Hepatocyte (in vitro differentiated cells): ENCODE measurements around the gene FIBCD1. TPM values are rescaled to one million over a fixed set of nuclear protein-coding genes. Genes with fewer than 3 reads are reported as not detected.

ENCODE experiments used
- DNase-seq: peaks from one replicate; pipeline ENCODE4 v3.0.0-alpha.2; 2016; ENCODE audit warnings: low spot score
- H2AFZ ChIP-seq: fragments of 200-600 bp; sonication (generic); 2 replicates; pipeline ENCODE4 v1.6.0; 2016; ENCODE audit warnings: antibody characterized with exemption, mild to moderate bottlenecking
- H3K27ac ChIP-seq: fragments of 200-600 bp; sonication (generic); 2 replicates; pipeline ENCODE4 v1.5.1; 2016; ENCODE audit warnings: mild to moderate bottlenecking
- H3K27me3 ChIP-seq: fragments of 200-600 bp; sonication (generic); 2 replicates; pipeline ENCODE4 v1.6.1; 2016
- H3K36me3 ChIP-seq: fragments of 200-600 bp; sonication (generic); replicated peaks from 2 replicates; pipeline ENCODE4 v1.5.1; 2016; ENCODE audit warnings: low read depth; ENCODE audit not compliant: insufficient read depth
- H3K4me1 ChIP-seq: fragments of 200-600 bp; sonication (generic); 2 replicates; pipeline ENCODE4 v1.5.1; 2016; ENCODE audit warnings: mild to moderate bottlenecking, moderate library complexity; ENCODE audit not compliant: insufficient read depth
- H3K4me2 ChIP-seq: fragments of 200-600 bp; sonication (generic); 2 replicates; pipeline ENCODE4 v1.6.0; 2016
- H3K4me3 ChIP-seq: fragments of 200-600 bp; sonication (generic); 2 replicates; pipeline ENCODE4 v1.5.1; 2016; ENCODE audit warnings: mild to moderate bottlenecking
- H3K79me2 ChIP-seq: fragments of 200-600 bp; sonication (generic); 2 replicates; pipeline ENCODE4 v1.6.0; 2017; ENCODE audit warnings: mild to moderate bottlenecking
- H3K9me2 ChIP-seq: fragments of 200-600 bp; sonication (generic); replicated peaks from 2 replicates; pipeline ENCODE4 v1.6.0; 2017; ENCODE audit warnings: mild to moderate bottlenecking; ENCODE audit not compliant: insufficient read depth
- H3K9me3 ChIP-seq: fragments of 200-600 bp; sonication (generic); 2 replicates; pipeline ENCODE4 v1.5.1; 2016; ENCODE audit warnings: low read depth, mild to moderate bottlenecking
- H4K20me1 ChIP-seq: fragments of 200-600 bp; sonication (generic); 2 replicates; pipeline ENCODE4 v1.6.0; 2016; ENCODE audit warnings: mild to moderate bottlenecking; ENCODE audit not compliant: insufficient read depth, poor library complexity, severe bottlenecking
- CTCF ChIP-seq: fragments of 200-600 bp; sonication (generic); IDR thresholded peaks from 2 replicates; pipeline ENCODE4 v1.5.1; 2016; ENCODE audit warnings: antibody characterized with exemption, mild to moderate bottlenecking; ENCODE audit not compliant: poor library complexity
- EZH2 ChIP-seq: fragments of 200-600 bp; sonication (generic); IDR thresholded peaks from 2 replicates; pipeline ENCODE4 v1.6.1; 2016; ENCODE audit warnings: antibody characterized with exemption, mild to moderate bottlenecking, borderline replicate concordance
- EZH2phosphoT487 ChIP-seq: fragments of 200-600 bp; sonication (generic); IDR thresholded peaks from one replicate; pipeline ENCODE4 v1.6.1; 2018; ENCODE audit warnings: antibody characterized with exemption, mild to moderate bottlenecking, low read depth, moderate library complexity; ENCODE audit not compliant: unreplicated experiment, severe bottlenecking
- WGBS: methylation state at CpG from one replicate; pipeline ENCODE4 v1.1.6; 2016; ENCODE audit warnings: low lambda C conversion rate; ENCODE audit errors: missing lambda C conversion rate; 5-methylcytosine and 5-hydroxymethylcytosine counted together
- polyA plus RNA-seq: library from polyadenylated mRNA; unstranded; fragments of >200 nt; fragmentation: Nextera tagmentation; extraction: Ambion mirVana; gene quantifications from 2 replicates; pipeline ENCODE4 v1.2.1, GENCODE V29; 2016
- total RNA-seq: library from RNA; depleted of rRNA; stranded (reverse); fragments of >200 nt; gene quantifications from 2 replicates; pipeline ENCODE4 v1.2.3, GENCODE V29; 2014

Gene FIBCD1
- total and polyA plus RNA-seq, 2 experiments from 2014 or later, result 0.33 TPM; not detected in 1

DNA sequence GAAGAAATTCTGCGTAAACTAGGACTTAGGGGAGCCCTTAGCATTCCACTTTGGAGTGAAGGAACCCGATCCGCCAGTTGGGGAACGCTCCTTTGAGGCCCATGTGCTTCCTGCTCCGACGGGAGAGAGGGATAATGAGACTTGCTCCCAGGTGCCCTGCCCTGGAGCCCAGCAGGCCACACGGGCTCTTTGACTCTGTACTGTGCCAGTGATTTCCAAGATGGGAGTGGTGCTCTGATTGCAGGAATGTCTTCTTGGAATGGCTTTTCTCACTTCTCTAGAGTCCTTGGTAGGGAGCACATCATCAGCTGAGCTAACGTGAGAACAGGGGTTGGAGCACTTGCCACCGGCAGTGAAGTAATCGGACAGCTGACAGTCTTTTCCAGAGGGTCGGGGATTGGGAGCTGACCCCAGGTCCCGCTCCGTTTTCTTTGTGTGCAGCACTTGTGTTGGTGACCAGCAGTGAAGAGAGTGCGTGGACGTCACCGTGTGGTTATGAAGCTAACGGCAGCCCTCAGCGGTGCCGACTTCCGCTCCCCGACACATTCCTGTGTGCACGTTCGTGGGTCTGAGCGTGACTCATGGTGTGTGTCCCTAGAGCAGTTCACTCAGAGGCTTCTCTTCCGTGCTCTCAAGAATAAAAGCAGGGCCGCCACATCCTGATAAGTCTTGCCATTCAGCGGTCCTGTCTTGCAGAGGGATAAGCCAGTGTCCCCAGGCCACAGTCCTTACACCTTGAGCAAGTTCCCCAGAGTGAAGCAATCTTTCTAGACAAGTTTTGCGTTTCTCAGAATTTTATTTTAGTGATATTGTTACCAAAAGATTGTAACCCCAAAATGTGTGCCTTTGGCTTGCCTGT, 78.4 kb downstream of the FIBCD1 start:
- H3K27ac ChIP-seq, result peak overlapping the region; percentile 38
- peaks cover 65% of the 10 kb centered on the region for H4K20me1 ChIP-seq
- TF ChIP-seq CTCF (peak; percentile 22), EZH2phosphoT487 (no peak)
- peak overlapping the region; percentile 21 for H3K4me2 ChIP-seq
- DNase-seq, result peak; percentile 81
- no peaks in the 10 kb centered on the region for H3K27me3 ChIP-seq
- H2AFZ ChIP-seq, result no peak overlapping the region
- H3K9me3 ChIP-seq, result no peaks in the 10 kb centered on the region
- 62% methylated on average over 28 of the region's 28 CpGs for WGBS
- H3K4me1 ChIP-seq, result peaks cover 9% of the 10 kb centered on the region
- H3K4me3 ChIP-seq, result no peak overlapping the region
- H3K9me2 ChIP-seq, result no peaks in the 10 kb centered on the region
- peaks cover 81% of the 10 kb centered on the region for H3K79me2 ChIP-seq
- H3K36me3 ChIP-seq, result no peaks in the 10 kb centered on the region

GRCh38 chr9:130858739-130859705, 80.0 kb downstream of the FIBCD1 start:
- DNase-seq, result no peak
- peaks cover 9% of the 10 kb centered on the region for H3K4me1 ChIP-seq
- H2AFZ ChIP-seq, result no peak overlapping the region
- H3K9me3 ChIP-seq, result no peaks in the 10 kb centered on the region
- no peaks in the 10 kb centered on the region for H3K9me2 ChIP-seq
- H4K20me1 ChIP-seq, result peaks cover 62% of the 10 kb centered on the region
- H3K36me3 ChIP-seq, result no peaks in the 10 kb centered on the region
- H3K27ac ChIP-seq, result peak overlapping the region; percentile 15
- H3K4me2 ChIP-seq, result no peak overlapping the region
- peaks cover 88% of the 10 kb centered on the region for H3K79me2 ChIP-seq
- no peak overlapping the region for H3K4me3 ChIP-seq
- TF ChIP-seq CTCF, result no peak
- no peak for TF ChIP-seq EZH2
- TF ChIP-seq EZH2phosphoT487, result no peak
- WGBS, result 78% methylated on average over 19 of the region's 20 CpGs
- H3K27me3 ChIP-seq, result no peaks in the 10 kb centered on the region

- H3K27me3 ChIP-seq, result no peaks in the 10 kb centered on the region
- DNase-seq, result no peak
- TF ChIP-seq EZH2phosphoT487 (no peak), CTCF (no peak), EZH2 (no peak)
- no peak overlapping the region for H3K4me2 ChIP-seq
- H3K9me3 ChIP-seq, result no peaks in the 10 kb centered on the region
- H3K27ac ChIP-seq, result peak overlapping the region; percentile 15
- no peak overlapping the region for H3K4me3 ChIP-seq
- no peak overlapping the region for H2AFZ ChIP-seq
- WGBS, result 78% methylated on average over 22 of the region's 22 CpGs
- no peaks in the 10 kb centered on the region for H3K9me2 ChIP-seq
- peaks cover 59% of the 10 kb centered on the region for H4K20me1 ChIP-seq
- H3K36me3 ChIP-seq, result no peaks in the 10 kb centered on the region
- peaks cover 92% of the 10 kb centered on the region for H3K79me2 ChIP-seq
- peaks cover 9% of the 10 kb centered on the region for H3K4me1 ChIP-seq
These were observed 80.9 kb downstream of the FIBCD1 start for GRCh38 chr9:130857864-130858738.
